Stimulated activated CD8-positive, alpha-beta memory T cell treated with anti-CD3 and anti-CD28 coated beads, Interleukin-4, amount 100 ng/mL, for 48 hours (primary cell): ENCODE data around the gene GPR141.

Experiments
- DNase-seq: peaks from one replicate; pipeline ENCODE4 v3.0.0-alpha.2; 2020

GPR141 gene

GRCh38 chr7:37683246-37684120 lies at the start of gene GPR141:
TSS of gene GPR141 (plus strand) at chr7:37683766. CDS start at chr7:37740394, 56,628 bp downstream.
- DNase-seq = no peak

GRCh38 chr7:37635346-37635745 lies 48.2 kb upstream of the GPR141 start:
- no peak for DNase-seq

GRCh38 chr7:37642028-37642540 lies 41.5 kb upstream of the GPR141 start:
- DNase-seq = no peak

GRCh38 chr7:37643876-37644275 lies 39.7 kb upstream of the GPR141 start:
- DNase-seq = no peak

GRCh38 chr7:37645282-37646050 lies 38.1 kb upstream of the GPR141 start:
- no peak for DNase-seq

GRCh38 chr7:37656913-37657530 lies 26.5 kb upstream of the GPR141 start:
- DNase-seq = no peak

DNA sequence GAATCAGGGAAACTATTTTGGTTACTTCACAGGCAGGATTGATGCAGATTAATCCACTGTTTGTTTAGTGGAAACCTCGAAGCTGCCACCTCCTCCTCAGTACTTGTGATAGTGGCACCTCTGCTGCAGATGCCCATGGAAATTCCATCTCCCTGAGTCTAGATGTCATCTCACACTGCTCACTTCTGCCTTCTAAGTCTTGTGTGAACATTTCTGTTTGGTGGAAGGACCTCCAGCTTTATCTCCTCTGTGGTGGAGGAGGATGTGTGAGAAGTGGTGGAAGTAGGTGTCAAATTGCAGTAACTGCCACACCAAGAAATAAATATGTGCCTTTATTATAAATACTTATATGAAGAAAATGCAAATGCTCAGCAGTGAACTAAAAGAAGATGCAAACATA lies 25.8 kb upstream of the GPR141 start:
- DNase-seq = no peak

- no peak for DNase-seq
Observed at GRCh38 chr7:37659971-37660565, 23.5 kb upstream of the GPR141 start.

DNA sequence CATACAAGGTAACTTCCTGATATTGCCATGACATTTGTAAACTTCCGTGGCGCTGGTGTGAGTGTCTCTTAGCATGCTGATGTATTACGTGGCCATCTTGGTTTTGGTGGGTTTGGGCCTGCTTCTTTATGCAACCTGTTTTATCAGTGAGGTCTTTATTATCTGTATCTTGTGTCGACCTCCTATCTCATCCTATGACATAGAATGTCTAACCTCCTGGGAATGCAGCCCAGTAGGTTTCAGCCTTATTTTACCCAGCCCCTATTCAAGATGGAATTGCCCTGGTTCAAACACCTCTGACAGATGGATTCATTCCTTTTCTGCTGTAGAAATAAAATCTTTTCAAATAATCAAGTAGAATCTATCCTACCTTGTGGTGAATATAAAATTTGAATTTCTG lies 23.0 kb upstream of the GPR141 start:
- DNase-seq = no peak

- no peak for DNase-seq
Observed at GRCh38 chr7:37663693-37664092, 19.9 kb upstream of the GPR141 start.

- no peak for DNase-seq
Observed at GRCh38 chr7:37665352-37666022, 18.1 kb upstream of the GPR141 start.

DNA sequence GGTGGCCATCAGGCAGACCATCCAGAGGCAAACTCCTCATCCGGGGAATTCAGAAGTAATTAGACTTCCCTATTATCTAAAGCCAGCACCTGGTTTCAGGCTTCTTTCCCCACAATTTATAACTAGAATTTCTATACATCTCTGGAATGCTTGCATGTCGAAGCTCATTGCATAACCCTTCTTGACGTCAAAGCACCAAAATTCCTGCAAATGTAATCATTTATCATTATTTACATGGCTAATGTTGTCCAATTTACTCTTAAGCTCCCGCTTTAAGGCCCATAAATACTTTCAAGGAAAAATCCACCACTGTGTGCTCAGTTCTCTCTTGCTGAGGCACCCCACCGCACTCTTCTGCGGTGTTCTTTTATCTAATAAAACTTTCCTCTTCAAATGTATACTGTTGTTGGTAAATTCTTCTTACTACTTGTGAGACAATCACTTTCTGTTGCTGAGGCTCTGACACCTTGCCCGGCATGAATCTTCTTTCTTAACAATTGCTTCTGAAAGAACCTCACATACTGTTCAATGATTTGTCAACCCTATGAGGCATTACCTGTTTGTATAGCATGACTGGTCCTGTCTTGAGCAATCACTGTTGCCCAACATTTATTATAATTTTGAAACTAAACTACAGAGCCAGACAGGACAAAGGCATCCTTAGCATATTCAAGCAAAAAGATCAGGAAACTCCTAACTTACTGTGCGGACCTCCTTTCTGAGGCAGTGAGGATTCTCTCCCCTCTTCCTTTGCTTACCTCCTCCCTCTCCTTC lies 17.4 kb upstream of the GPR141 start:
- DNase-seq = no peak

DNA sequence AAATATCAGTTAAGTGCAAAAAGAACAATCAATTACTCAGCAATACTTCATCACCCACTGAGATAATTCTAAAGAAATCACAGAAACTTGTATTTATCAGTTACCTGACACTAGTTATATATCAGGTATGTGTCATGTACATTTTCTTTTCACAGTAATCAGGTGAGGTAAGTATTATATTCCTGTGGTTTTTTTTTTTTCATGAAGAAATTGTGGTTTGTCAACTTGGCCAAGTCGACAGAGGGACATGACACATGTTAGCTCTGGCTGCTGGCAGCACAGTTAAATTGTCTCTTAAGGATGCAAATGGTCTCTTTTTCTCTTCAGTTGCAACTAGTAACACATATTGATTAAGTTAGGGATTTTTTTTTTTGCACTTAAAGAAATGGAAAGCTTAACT lies 13.7 kb upstream of the GPR141 start:
- no peak for DNase-seq

GRCh38 chr7:37670436-37670835 lies 13.1 kb upstream of the GPR141 start:
- DNase-seq = no peak

- no peak for DNase-seq
Observed at GRCh38 chr7:37671876-37672275, 11.7 kb upstream of the GPR141 start.

- no peak for DNase-seq
Observed at GRCh38 chr7:37672926-37673325, 10.6 kb upstream of the GPR141 start.

DNA sequence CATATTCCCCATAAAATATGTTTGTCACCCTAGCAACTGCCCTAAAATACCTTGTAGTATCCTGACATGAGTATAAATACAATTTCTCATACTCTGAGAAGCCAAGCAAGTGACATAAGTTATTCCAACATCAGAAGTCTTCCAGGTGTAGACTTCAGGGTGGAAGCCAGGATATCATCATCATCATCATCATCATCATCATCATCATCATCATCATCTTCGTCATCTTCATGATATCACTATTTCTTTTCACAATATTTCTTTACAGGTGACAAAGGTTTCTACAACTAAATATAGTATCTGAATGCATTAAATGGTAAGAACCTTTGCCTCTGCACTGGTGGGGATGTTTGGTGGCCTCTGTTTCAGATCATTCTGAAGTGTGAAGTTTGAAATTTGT lies 10.0 kb upstream of the GPR141 start:
- no peak for DNase-seq

- DNase-seq = no peak
Observed at GRCh38 chr7:37674531-37674930, 9.0 kb upstream of the GPR141 start.

DNA sequence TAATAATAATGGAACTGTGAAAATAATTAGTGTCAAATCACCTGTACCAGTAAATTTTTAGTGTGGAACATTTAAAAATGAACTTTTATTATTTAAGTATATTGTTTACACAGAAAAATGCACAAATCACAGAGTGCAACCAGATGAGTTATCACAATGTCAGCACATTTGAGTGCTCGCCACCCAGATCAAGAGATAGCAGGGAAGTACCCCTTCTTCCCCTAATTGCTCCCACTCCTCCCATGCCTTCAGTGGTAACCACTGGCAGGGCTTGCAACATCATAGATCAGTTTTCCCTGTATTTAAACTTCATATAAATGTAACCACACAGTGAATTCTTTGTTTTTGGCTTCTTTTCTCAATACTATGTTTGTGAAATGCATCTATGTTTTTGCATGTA lies 7.8 kb upstream of the GPR141 start:
- no peak for DNase-seq

DNA sequence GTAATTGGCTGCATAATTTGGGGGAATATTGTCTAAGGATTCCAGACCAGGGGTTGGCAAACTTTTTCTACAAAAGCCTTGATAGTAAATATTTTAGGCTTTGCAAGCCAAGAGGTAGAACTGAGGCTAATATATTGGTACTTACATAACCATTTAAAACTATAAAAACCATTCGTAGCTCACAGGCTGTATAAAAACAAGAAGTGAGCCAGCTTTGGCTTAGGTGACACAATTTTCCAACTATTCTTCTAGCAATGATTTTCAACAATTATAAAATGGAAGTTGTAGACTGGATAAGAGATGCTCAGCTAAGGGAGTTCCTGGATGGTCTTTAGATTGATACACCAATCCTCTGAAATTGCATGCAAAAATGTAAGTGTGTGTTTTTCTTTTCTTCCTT lies 1.4 kb downstream of the GPR141 start:
- no peak for DNase-seq

GRCh38 chr7:37686556-37687345 lies 3.2 kb downstream of the GPR141 start:
- no peak for DNase-seq
